Neural progenitor cell (in vitro differentiated cells): Measurements from ENCODE around the gene IFT20.

Experiments used
- EZH2 ChIP-seq: fragments of 200-600 bp; sonication (generic); IDR thresholded peaks from 2 replicates; pipeline ENCODE4 v1.6.1; 2017; ENCODE audit warnings: antibody characterized with exemption, mild to moderate bottlenecking, moderate library complexity
- EZH2phosphoT487 ChIP-seq: fragments of 200-600 bp; sonication (generic); IDR thresholded peaks from 2 replicates; pipeline ENCODE4 v1.6.1; 2017; ENCODE audit warnings: antibody characterized with exemption
- TF ChIP-seq, protein P1 (sequence below): fragments of 200-600 bp; sonication (generic); IDR thresholded peaks from 2 replicates; pipeline ENCODE4 v1.5.1; 2017; ENCODE audit warnings: antibody characterized with exemption, mild to moderate bottlenecking

- TF ChIP-seq, protein P1, sequence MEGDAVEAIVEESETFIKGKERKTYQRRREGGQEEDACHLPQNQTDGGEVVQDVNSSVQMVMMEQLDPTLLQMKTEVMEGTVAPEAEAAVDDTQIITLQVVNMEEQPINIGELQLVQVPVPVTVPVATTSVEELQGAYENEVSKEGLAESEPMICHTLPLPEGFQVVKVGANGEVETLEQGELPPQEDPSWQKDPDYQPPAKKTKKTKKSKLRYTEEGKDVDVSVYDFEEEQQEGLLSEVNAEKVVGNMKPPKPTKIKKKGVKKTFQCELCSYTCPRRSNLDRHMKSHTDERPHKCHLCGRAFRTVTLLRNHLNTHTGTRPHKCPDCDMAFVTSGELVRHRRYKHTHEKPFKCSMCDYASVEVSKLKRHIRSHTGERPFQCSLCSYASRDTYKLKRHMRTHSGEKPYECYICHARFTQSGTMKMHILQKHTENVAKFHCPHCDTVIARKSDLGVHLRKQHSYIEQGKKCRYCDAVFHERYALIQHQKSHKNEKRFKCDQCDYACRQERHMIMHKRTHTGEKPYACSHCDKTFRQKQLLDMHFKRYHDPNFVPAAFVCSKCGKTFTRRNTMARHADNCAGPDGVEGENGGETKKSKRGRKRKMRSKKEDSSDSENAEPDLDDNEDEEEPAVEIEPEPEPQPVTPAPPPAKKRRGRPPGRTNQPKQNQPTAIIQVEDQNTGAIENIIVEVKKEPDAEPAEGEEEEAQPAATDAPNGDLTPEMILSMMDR: no peak
- no peak for TF ChIP-seq EZH2
- no peak for TF ChIP-seq EZH2phosphoT487
These were observed 55.9 kb downstream of the IFT20 start for GRCh38 chr17:28279411-28279810.
